Dermis blood vessel endothelial cell (primary cell): ENCODE results near the gene MED26. TPM values are rescaled to one million over a fixed set of nuclear protein-coding genes. Genes with fewer than 3 reads are reported as not detected.
"Not testable (repeated sequence)": the region's sequence is repeated elsewhere in the genome, so short reads cannot be mapped to it uniquely, and the experiment has no call there.

Experiments
- DNase-seq: peaks from one replicate; pipeline ENCODE4 v3.0.0; 2010
- total RNA-seq: library from RNA; depleted of rRNA; stranded (reverse); fragments of >200 nt; gene quantifications from 2 replicates; pipeline ENCODE4 v1.2.3, GENCODE V29; 2014

The MED26 gene
- total RNA-seq, result 5.3 and 5.4 TPM in 2 replicates

- DNase-seq, result peak; percentile 96
Measured at GRCh38 chr19:16628183-16628983, at the start of gene MED26. TSS of gene MED26 (minus strand) at chr19:16628204. CDS start at chr19:16627943, 261 bp downstream.

- no peak for DNase-seq
Measured at GRCh38 chr19:16677055-16677454, 49.1 kb upstream of the MED26 start.

GRCh38 chr19:16676101-16676798, 48.2 kb upstream of the MED26 start:
- DNase-seq, result no peak

GRCh38 chr19:16673839-16674238, 45.8 kb upstream of the MED26 start:
- DNase-seq, result not testable (repeated sequence)

- DNase-seq, result no peak
Measured at GRCh38 chr19:16673231-16673630, 45.2 kb upstream of the MED26 start.

- DNase-seq, result no peak
Measured at GRCh38 chr19:16671652-16672274, 43.8 kb upstream of the MED26 start.

GRCh38 chr19:16670291-16670690, 42.3 kb upstream of the MED26 start:
- no peak for DNase-seq

- DNase-seq, result not testable (repeated sequence)
Measured at GRCh38 chr19:16668702-16669101, 40.7 kb upstream of the MED26 start.

GRCh38 chr19:16668176-16668575, 40.2 kb upstream of the MED26 start:
- DNase-seq, result no peak

GRCh38 chr19:16661480-16662034, 33.6 kb upstream of the MED26 start:
- no peak for DNase-seq

GRCh38 chr19:16660763-16661479, 32.9 kb upstream of the MED26 start, which contains the start of gene TMEM38A:
TSS of gene TMEM38A (plus strand) at chr19:16661139. CDS start at chr19:16661218, 79 bp downstream.
- DNase-seq, result peak; percentile 6

- peak; percentile 99 for DNase-seq
Measured at GRCh38 chr19:16659832-16660708, 32.1 kb upstream of the MED26 start, which contains the start of gene SMIM7. TSS of gene SMIM7 (minus strand) at chr19:16660144. CDS start at chr19:16660110, 34 bp downstream.

GRCh38 chr19:16659464-16659831, 31.4 kb upstream of the MED26 start:
- DNase-seq, result no peak

GRCh38 chr19:16657384-16657783, 29.4 kb upstream of the MED26 start:
- no peak for DNase-seq

- DNase-seq, result no peak
Measured at GRCh38 chr19:16655727-16656126, 27.7 kb upstream of the MED26 start.

- no peak for DNase-seq
Measured at GRCh38 chr19:16654627-16655026, 26.6 kb upstream of the MED26 start.

GRCh38 chr19:16654140-16654539, 26.1 kb upstream of the MED26 start:
- peak; percentile 24 for DNase-seq

GRCh38 chr19:16652854-16653253, 24.9 kb upstream of the MED26 start:
- DNase-seq, result no peak

- DNase-seq, result not testable (repeated sequence)
Measured at GRCh38 chr19:16651421-16652188, 23.6 kb upstream of the MED26 start.

GRCh38 chr19:16650821-16651220, 22.8 kb upstream of the MED26 start:
- DNase-seq, result no peak
